ENCODE measurements around the gene MYO7B. TPM values are rescaled to one million over a fixed set of nuclear protein-coding genes. Genes with fewer than 3 reads are reported as not detected.
A peak's percentile ranks its signal among the peaks of the same experiment; 100 is the strongest.

The MYO7B gene
- total RNA-seq (ENCODE audit: low replicate concordance): 0.18 TPM in 1 of 2 replicates, not detected in the other

DNA sequence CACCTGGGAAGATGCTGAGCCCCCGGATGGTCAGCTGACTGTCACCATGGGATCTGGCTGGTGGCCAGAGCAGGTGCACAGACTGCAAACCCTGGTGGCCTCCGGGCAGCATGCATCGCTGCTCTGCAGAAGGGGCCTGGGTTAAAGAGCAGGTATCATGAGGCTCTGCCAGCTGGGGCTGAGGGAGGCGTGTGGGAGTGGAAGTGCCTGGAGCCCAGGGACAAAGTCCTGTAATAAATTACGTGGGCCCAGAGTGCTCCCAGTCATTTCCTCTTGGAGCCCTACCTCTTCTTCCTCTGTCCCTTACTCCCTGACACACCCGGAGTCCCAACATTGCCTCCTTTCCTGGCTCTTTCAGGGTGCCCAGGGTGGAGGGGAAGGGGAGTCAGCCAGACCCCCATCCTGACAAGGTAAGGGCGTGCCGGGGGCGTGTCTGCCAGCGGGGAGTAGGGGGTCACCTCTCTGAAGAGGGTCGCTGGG is at the start of gene MYO7B:
Gene MYO7B, plus strand, starts transcription at position 262 of the 480 bp plus-strand sequence. CDS start 24,040 bp downstream, outside the sequence.
- TF ChIP-seq, protein P1, sequence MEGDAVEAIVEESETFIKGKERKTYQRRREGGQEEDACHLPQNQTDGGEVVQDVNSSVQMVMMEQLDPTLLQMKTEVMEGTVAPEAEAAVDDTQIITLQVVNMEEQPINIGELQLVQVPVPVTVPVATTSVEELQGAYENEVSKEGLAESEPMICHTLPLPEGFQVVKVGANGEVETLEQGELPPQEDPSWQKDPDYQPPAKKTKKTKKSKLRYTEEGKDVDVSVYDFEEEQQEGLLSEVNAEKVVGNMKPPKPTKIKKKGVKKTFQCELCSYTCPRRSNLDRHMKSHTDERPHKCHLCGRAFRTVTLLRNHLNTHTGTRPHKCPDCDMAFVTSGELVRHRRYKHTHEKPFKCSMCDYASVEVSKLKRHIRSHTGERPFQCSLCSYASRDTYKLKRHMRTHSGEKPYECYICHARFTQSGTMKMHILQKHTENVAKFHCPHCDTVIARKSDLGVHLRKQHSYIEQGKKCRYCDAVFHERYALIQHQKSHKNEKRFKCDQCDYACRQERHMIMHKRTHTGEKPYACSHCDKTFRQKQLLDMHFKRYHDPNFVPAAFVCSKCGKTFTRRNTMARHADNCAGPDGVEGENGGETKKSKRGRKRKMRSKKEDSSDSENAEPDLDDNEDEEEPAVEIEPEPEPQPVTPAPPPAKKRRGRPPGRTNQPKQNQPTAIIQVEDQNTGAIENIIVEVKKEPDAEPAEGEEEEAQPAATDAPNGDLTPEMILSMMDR (IDR thresholded peaks at IDR 0.05; ENCODE audit: insufficient read depth, low read length): no peak
- DNase-seq (ENCODE audit: low read depth): no peak
- H3K4me3 ChIP-seq (ENCODE audit: low read depth, low read length): no peak within 1 kb of the TSS

DNA sequence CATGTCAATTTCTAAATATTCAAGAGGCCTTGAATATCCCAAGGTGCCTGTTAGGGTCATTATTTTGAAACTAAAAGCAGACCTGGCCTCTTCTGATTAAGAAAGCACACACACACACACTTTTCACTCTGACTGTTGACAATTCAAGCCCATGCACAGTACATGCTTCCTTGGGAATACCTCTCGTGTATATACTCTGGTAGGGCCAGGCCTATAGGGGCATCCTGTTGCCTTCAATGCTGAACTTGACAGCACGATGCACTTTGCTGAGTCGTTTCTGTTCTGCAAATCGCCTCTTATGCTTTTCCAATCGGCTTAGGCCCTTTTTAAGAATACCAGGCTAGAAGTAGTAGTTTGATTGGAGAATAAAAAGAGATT is 49.8 kb upstream of the MYO7B start:
- H3K4me3 ChIP-seq (ENCODE audit: low read depth, low read length): no peak overlapping the region
- TF ChIP-seq, protein P1 (IDR thresholded peaks at IDR 0.05; ENCODE audit: insufficient read depth, low read length): no peak
- DNase-seq (ENCODE audit: low read depth): no peak

DNA sequence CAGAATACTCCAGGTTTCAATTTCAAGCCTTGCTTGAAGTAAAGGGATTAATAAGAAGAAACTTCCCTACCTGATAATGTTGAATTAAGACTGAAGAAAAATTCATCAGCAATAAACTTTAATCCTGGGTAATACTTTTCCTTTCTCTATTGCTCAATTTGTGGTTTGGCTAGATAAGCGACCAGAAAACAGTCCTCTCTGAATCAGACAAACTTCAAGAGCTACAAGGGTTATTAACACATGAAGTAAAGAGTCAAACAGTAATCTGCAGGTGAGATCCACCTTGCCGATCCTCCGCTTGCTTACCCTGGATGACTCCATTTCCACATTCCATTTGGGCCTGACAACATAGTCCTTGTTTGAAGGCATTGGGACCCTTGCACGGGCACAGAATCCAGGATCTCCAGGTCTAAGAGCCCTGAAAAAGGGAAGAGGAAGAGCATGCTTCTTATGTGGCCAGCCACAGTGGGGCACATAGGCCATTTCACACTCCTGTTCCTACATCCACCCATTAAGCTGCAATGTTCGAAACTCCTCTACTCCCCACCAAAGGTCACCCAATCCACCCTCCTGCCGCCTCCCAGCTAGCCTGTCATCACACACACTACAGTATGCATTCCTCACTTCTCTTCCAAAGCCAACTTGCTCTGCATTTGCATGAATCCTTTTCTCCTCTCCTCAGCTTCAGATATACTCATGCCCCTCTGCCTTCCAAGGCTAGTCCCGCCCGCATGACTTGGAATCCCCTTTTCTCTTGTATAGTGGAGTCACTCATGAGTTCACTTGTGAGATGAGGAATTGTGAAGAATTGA is 49.0 kb upstream of the MYO7B start:
- no peak overlapping the region for H3K4me3 ChIP-seq (ENCODE audit: low read depth, low read length)
- TF ChIP-seq, protein P1 (IDR thresholded peaks at IDR 0.05; ENCODE audit: insufficient read depth, low read length): no peak
- peak; percentile 50 for DNase-seq (ENCODE audit: low read depth)

- no peak overlapping the region for H3K4me3 ChIP-seq (ENCODE audit: low read depth, low read length)
- TF ChIP-seq, protein P1 (IDR thresholded peaks at IDR 0.05; ENCODE audit: insufficient read depth, low read length): no peak
- DNase-seq (ENCODE audit: low read depth): no peak
These were observed 45.2 kb upstream of the MYO7B start for GRCh38 chr2:127490283-127490682.

DNA sequence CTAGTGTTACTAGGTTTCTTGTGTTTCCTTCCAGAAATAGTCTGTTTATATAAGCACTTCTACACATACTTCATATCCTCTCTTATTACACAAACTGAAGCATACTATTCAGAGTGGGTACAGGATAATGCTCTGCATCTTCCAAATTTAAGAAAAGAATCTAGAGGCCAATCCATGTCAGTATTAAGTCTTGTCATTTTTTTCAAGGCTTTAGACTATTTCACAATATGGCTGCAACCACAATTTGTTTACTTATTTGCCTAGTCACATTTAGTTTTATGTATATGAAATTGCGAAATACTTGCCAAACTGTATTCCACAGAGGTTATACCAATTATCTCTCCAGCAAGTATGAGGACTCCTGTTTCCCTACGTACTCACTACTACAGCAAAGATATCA is 37.1 kb upstream of the MYO7B start:
- peak; percentile 21 for DNase-seq (ENCODE audit: low read depth)
- no peak overlapping the region for H3K4me3 ChIP-seq (ENCODE audit: low read depth, low read length)
- TF ChIP-seq, protein P1 (IDR thresholded peaks at IDR 0.05; ENCODE audit: insufficient read depth, low read length): no peak

DNA sequence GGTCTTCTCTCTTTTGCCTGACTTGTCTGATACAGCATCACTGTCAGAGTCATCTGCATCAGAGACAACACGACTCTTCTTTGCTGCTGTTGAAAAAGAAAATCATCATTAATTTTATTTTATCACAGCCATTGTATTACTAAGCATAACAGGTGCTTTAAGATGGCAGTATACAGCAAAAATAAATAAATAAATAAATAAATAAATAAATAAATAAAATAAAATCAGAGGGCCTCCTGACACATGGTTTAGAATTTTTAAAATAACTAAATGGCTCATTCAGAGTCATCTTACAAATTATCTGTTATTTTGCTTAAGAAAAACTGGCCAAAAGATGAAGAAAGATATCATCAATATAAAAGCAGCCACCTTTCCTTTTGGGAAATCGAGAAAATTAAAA is 32.0 kb upstream of the MYO7B start:
- TF ChIP-seq, protein P1 (IDR thresholded peaks at IDR 0.05; ENCODE audit: insufficient read depth, low read length): no peak
- no peak overlapping the region for H3K4me3 ChIP-seq (ENCODE audit: low read depth, low read length)
- DNase-seq (ENCODE audit: low read depth): no peak
